Skeletal muscle tissue (tissue), 4 donors: ENCODE measurements around the gene SHISA2. TPM values are rescaled to one million over a fixed set of nuclear protein-coding genes. Genes with fewer than 3 reads are reported as not detected.
"Not testable (repeated sequence)": the region's sequence is repeated elsewhere in the genome, so short reads cannot be mapped to it uniquely, and the experiment has no call there.

ENCODE experiments used
- H3K27ac ChIP-seq: one replicate; pipeline ENCODE4 v1.7.0; 2013; ENCODE audit warnings: mild to moderate bottlenecking, low read depth, low read length, inconsistent platforms
- H3K27me3 ChIP-seq, 3 donors: one replicate each; pipeline ENCODE4 v1.7.0; 2013; ENCODE audit warnings: low read length in 3 of 3; ENCODE audit not compliant: control insufficient read depth in 3 of 3, insufficient read depth in 3 of 3
- H3K36me3 ChIP-seq, 3 donors: one replicate each; pipeline ENCODE4 v1.7.0; 2013; ENCODE audit warnings: low read length in 3 of 3; ENCODE audit not compliant: control insufficient read depth in 3 of 3, insufficient read depth in 3 of 3
- H3K4me1 ChIP-seq, 3 donors: one replicate each; pipeline ENCODE4 v1.7.0; 2013; ENCODE audit warnings: low read length in 3 of 3, mild to moderate bottlenecking in 3 of 3; ENCODE audit not compliant: control insufficient read depth in 3 of 3, insufficient read depth in 3 of 3
- H3K4me3 ChIP-seq, 3 donors: one replicate each; pipeline ENCODE4 v1.7.0; 2013; ENCODE audit warnings: low read length in 3 of 3
- H3K9ac ChIP-seq, 3 donors: one replicate each; pipeline ENCODE4 v1.7.0; 2013; ENCODE audit warnings: low read length in 3 of 3, mild to moderate bottlenecking in 3 of 3, moderate library complexity in 2 of 3, low read depth in 1 of 3
- H3K9me3 ChIP-seq, 3 donors: one replicate each; pipeline ENCODE4 v1.7.0; 2013; ENCODE audit warnings: low read length in 3 of 3; ENCODE audit not compliant: control insufficient read depth in 3 of 3
- total RNA-seq: library from RNA; depleted of rRNA; stranded (reverse); fragments of >200 nt; gene quantifications from one replicate; pipeline ENCODE4 v1.2.3, GENCODE V29; 2014
- donor health status: Osteomylitis.

The SHISA2 gene
- total RNA-seq, 1 donor from 2014 or later: 149 TPM

- Histone ChIP-seq H3K9ac (no peak overlapping the region), H3K9me3 (no peaks in the 10 kb centered on the region), H3K27ac (no peak overlapping the region), H3K36me3 (no peaks in the 10 kb centered on the region), H3K27me3 (no peaks in the 10 kb centered on the region), H3K4me1 (no peaks in the 10 kb centered on the region), H3K4me3 (no peak overlapping the region)
Observed at GRCh38 chr13:26067601-26068000, 15.8 kb upstream of the SHISA2 start.

GRCh38 chr13:26066492-26066891, 14.7 kb upstream of the SHISA2 start:
- H3K4me3 ChIP-seq, H3K27me3 ChIP-seq: not testable (repeated sequence)

GRCh38 chr13:26062853-26063444, 11.1 kb upstream of the SHISA2 start:
- Histone ChIP-seq H3K36me3 (no peaks in the 10 kb centered on the region), H3K4me1 (peaks cover 0 to 5% (median 0%) of the 10 kb centered on the region in 3 donors), H3K4me3 (no peak overlapping the region), H3K9me3 (no peaks in the 10 kb centered on the region), H3K27ac (no peak overlapping the region), H3K27me3 (no peaks in the 10 kb centered on the region), H3K9ac (no peak overlapping the region)

More at GRCh38 chr13:26066492-26066891, 14.7 kb upstream of the SHISA2 start:
- H3K9me3 ChIP-seq, H3K27ac ChIP-seq, H3K9ac ChIP-seq, H3K36me3 ChIP-seq, H3K4me1 ChIP-seq: not testable (repeated sequence)

- Histone ChIP-seq H3K4me1 (peaks cover 0 to 5% (median 0%) of the 10 kb centered on the region in 3 donors), H3K9me3 (no peaks in the 10 kb centered on the region), H3K36me3 (no peaks in the 10 kb centered on the region), H3K4me3 (no peak overlapping the region), H3K27ac (peak overlapping the region; percentile 47), H3K27me3 (no peaks in the 10 kb centered on the region), H3K9ac (no peak overlapping the region)
Observed at GRCh38 chr13:26061947-26062346, 10.1 kb upstream of the SHISA2 start.

- peaks cover 0 to 5% (median 0%) of the 10 kb centered on the region in 3 donors for H3K4me1 ChIP-seq
- H3K36me3 ChIP-seq: no peaks in the 10 kb centered on the region
- H3K9ac ChIP-seq: no peak overlapping the region
- H3K27me3 ChIP-seq: no peaks in the 10 kb centered on the region
- H3K9me3 ChIP-seq: no peaks in the 10 kb centered on the region
- no peak overlapping the region for H3K4me3 ChIP-seq
- H3K27ac ChIP-seq: no peak overlapping the region
Observed at GRCh38 chr13:26061256-26061655, 9.4 kb upstream of the SHISA2 start.

GRCh38 chr13:26060357-26060756, 8.5 kb upstream of the SHISA2 start:
- Histone ChIP-seq H3K36me3 (no peaks in the 10 kb centered on the region), H3K4me3 (no peak overlapping the region), H3K9ac (no peak overlapping the region), H3K4me1 (peaks cover 0 to 5% (median 0%) of the 10 kb centered on the region in 3 donors), H3K9me3 (no peaks in the 10 kb centered on the region), H3K27me3 (no peaks in the 10 kb centered on the region), H3K27ac (no peak overlapping the region)

- Histone ChIP-seq H3K36me3 (no peaks in the 10 kb centered on the region), H3K9me3 (no peaks in the 10 kb centered on the region), H3K4me1 (peaks cover 0 to 5% (median 0%) of the 10 kb centered on the region in 3 donors), H3K9ac (no peak overlapping the region), H3K27ac (no peak overlapping the region), H3K4me3 (no peak overlapping the region), H3K27me3 (no peaks in the 10 kb centered on the region)
Observed at GRCh38 chr13:26058704-26059103, 6.9 kb upstream of the SHISA2 start.

- H3K9me3 ChIP-seq: no peaks in the 10 kb centered on the region
- no peak overlapping the region for H3K9ac ChIP-seq
- H3K27me3 ChIP-seq: peaks cover 7 to 22% (median 11%) of the 10 kb centered on the region in 3 donors
Observed at GRCh38 chr13:26054896-26055295, 3.1 kb upstream of the SHISA2 start.

GRCh38 chr13:26053418-26053980, 1.7 kb upstream of the SHISA2 start:
- Histone ChIP-seq H3K9me3 (no peaks in the 10 kb centered on the region), H3K9ac (no peak overlapping the region), H3K36me3 (no peaks in the 10 kb centered on the region), H3K4me1 (peaks cover 11 to 23% (median 16%) of the 10 kb centered on the region in 3 donors), H3K4me3 (no peak overlapping the region), H3K27ac (no peak overlapping the region), H3K27me3 (peaks cover 7 to 31% (median 20%) of the 10 kb centered on the region in 3 donors)

More at GRCh38 chr13:26054896-26055295, 3.1 kb upstream of the SHISA2 start:
- peaks cover 6 to 16% (median 13%) of the 10 kb centered on the region in 3 donors for H3K4me1 ChIP-seq
- no peak overlapping the region for H3K4me3 ChIP-seq
- no peak overlapping the region for H3K27ac ChIP-seq
- H3K36me3 ChIP-seq: no peaks in the 10 kb centered on the region

GRCh38 chr13:26052337-26052736, 521 bp upstream of the SHISA2 start:
- H3K27me3 ChIP-seq: peaks cover 7 to 38% (median 20%) of the 10 kb centered on the region in 3 donors
- H3K9ac ChIP-seq: peak overlapping the region; percentile 64 to 74 (median 66)
- H3K4me3 ChIP-seq: peak overlapping the region; percentile 63 to 75 (median 68)
- H3K27ac ChIP-seq: peak overlapping the region; percentile 33
- H3K9me3 ChIP-seq: no peaks in the 10 kb centered on the region
- H3K4me1 ChIP-seq: peaks cover 11 to 26% (median 16%) of the 10 kb centered on the region in 3 donors
- H3K36me3 ChIP-seq: no peaks in the 10 kb centered on the region
